Hepatic stellate cell (primary cell): ENCODE measurements around the gene KPNB1.

Experiments
- DNase-seq: peaks from one replicate; pipeline ENCODE4 v3.0.0; 2011; ENCODE audit warnings: low spot score

KPNB1 gene

DNA sequence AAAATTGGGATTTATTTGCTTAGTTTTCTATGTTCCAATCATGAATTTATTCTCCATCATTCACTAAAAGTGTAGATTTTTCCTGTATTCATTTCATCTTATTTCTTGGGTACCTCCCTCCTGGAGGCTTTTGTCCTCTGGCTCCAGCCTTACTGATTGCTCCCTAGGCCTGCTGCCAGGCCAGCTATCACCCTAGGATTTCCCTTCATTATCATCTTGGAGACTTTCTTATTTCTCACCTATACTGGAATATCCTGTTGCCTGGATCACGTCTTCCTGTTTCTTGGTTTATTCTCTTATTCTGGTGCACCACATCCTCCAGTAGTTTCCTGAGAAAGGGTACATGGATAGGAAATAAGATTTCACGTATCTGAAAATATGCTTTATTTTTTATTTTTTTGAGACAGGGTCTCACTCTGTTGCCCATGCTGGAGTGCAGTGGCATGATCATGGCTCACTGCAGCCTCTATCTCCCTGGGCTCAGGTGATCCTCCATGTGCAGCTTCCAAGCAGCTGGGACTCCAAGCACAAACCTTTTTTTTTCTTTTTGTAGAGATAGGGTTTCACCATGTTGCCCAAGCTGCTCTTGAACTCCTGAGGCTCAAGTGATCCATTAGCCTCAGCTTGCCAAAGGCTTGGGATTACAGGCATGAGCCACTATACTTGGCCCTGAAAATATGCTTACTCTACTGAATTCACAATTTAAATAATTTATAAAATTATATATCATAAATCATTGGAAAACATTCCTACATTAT is 13.3 kb upstream of the KPNB1 start:
- DNase-seq = no peak

GRCh38 chr17:47638903-47639302 is 10.8 kb upstream of the KPNB1 start:
- DNase-seq = no peak

GRCh38 chr17:47640076-47640475 is 9.6 kb upstream of the KPNB1 start:
- DNase-seq = no peak

- DNase-seq = no peak
These were observed 8.5 kb upstream of the KPNB1 start for GRCh38 chr17:47641202-47641601.

DNA sequence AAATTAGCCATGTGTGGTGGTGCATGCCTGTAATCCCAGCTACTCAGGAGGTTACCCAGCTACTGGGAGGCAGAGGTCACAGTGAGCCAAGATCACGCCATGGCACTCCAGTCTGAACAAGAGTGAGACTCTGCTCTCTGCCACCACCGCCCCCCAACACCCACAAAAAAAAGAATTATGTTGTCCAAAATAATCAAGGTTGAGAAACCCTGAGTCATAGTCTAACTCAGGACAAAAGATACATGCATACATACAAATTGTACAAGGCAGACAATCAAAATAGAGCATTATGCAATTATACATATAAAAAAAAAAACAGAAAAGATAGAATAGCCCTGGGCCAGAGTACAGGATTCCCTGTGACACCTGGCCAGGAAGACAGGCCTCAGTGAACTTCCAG is 6.6 kb upstream of the KPNB1 start:
- no peak for DNase-seq

DNA sequence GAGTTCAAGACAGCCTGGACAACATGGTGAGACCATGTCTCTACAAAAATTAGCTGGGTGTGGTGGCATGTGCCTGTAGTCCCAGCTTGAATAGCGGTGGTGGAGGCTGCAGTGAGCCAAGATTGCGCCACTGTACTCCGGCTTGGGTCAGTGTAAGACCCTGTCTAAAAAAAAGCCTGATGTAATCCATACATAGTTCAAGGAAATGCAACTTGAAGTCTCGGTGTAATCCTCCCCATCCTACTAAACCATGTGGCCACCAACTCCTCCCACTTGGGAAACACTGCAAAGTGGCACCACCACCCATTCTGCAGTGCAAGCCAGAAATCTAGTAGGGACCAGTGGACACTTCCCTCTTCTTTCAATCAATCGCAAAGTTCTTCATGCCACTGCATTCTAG is 5.4 kb upstream of the KPNB1 start:
- no peak for DNase-seq

GRCh38 chr17:47649972-47650524 is 329 bp downstream of the KPNB1 start:
- no peak for DNase-seq

DNA sequence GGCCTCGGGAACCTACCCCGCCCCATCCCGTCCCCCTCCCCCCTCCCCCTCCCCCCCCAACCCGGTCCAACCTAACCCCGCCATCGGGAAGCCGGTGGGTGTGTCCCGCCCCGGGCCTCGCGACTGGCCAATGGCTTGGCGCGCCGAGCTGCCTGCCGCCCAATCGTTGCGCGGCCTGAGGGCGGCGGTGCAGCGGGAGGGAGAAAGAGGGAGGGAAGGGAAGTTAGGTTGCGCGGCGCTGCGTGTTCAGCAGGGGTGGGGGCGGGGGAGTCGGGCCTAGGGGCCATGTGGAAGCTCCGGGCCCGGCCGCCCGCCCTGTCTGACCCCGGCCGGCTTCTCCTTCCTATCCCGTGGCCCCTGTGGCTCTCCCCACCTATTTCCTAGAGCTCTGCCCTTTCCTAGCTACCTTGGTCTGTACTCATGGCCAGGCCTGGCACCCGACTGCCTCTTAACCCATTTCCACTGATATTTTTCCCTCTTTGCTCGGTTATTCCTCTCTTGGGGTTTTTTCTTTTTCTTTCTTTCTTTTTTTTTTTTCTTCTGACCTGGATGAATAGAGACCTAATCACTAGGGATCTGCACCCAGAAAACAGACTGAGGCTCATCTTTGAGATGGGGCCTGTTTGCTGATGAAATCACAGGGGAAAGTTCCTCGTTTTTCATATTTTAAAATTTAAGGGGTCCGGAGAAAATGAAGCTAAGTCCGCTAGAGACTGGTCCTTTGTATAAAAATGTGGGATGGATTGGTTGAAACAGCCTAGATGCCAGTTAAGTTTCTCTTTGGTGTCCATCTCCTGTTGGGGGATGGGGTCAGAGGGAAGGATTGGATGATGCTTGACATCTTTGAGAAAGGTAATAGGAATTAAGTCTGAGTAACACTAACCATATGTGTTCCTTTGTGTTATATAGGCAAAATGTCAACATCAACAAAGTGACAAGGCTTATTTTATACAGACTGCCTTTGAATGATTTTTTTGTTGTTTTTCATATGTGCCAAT is 1.1 kb downstream of the KPNB1 start:
- peak; percentile 93 for DNase-seq

- no peak for DNase-seq
These were observed 2.0 kb downstream of the KPNB1 start for GRCh38 chr17:47651704-47652103.

DNA sequence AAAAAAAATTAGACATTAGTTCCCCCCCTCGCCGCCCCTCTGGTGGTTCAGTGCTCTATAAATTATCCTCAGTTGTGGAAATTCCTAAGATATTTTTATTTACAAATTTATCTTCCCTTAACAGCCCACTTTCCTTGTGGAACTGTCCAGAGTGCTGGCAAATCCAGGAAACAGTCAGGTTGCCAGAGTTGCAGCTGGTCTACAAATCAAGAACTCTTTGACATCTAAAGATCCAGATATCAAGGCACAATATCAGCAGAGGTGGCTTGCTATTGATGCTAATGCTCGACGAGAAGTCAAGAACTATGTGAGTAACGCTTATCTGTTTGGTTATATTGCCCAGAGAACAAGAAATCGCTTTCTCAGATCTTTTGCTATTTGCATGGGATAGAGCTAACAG is 2.9 kb downstream of the KPNB1 start:
- no peak for DNase-seq

DNA sequence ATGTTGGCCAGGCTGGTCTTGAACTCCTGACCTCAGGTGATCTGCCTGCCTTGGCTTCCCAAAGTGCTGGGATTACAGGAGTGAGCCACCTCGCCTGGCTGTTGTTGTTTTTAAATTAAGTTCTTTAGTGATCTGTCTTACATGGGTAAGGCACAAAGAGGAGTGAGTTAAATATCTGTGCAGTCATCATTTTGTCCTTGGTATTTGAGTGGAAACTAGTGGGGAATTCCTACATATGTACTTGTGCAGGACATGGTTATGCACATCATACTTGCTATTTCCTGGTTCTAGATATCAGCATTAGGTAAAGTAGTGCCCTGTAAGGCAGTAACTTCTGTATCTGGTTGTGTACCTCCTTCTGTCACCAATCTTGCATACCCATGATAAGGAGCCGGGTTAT is 3.7 kb downstream of the KPNB1 start:
- no peak for DNase-seq

GRCh38 chr17:47654991-47655390 is 5.3 kb downstream of the KPNB1 start:
- no peak for DNase-seq

GRCh38 chr17:47660064-47660492 is 10.4 kb downstream of the KPNB1 start:
- DNase-seq = no peak

- DNase-seq = no peak
These were observed 14.3 kb downstream of the KPNB1 start for GRCh38 chr17:47663912-47664623.

- DNase-seq = no peak
These were observed 14.9 kb downstream of the KPNB1 start for GRCh38 chr17:47664624-47664941.

- DNase-seq = no peak
These were observed 15.9 kb downstream of the KPNB1 start for GRCh38 chr17:47665655-47666054.

DNA sequence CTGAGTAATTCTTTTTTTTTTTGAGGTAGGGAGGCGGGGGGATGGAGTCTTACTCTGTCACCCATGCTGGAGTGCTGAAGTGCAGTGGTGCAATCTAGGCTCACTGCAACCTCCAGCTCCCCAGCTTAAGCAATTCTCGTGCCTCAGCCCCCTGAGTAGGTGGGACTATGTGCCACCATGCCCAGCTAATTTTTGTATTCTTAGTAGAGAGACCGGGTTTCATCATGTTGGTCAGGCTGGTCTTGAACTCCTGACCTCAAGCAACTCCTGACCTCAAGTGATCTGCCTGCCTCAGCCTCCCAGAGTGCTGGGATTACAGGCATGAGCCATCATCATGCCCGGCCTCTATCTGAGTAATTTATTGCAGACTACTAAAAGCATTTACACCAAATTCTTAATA is 19.4 kb downstream of the KPNB1 start:
- DNase-seq = no peak

DNA sequence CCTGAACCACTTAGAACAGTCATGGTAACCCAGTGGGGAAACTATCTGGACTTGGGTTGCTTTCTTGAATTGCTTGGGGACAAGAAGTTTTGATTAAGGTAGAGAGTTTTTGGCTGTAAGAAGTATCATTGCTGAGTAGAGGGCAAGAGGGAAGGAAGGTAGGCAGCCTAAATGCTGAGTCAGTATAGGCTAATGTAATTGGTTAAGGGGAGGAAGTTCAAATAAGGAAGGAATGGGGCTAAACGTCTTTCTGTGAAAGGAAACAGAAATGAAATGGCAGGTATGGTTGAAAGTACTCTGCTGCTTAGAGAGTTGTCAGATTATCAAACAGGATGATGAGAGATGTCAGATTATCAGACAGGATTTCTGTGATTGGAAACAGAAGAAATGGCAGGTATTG is 20.3 kb downstream of the KPNB1 start:
- no peak for DNase-seq

- no peak for DNase-seq
These were observed 24.8 kb downstream of the KPNB1 start for GRCh38 chr17:47674499-47674898.

DNA sequence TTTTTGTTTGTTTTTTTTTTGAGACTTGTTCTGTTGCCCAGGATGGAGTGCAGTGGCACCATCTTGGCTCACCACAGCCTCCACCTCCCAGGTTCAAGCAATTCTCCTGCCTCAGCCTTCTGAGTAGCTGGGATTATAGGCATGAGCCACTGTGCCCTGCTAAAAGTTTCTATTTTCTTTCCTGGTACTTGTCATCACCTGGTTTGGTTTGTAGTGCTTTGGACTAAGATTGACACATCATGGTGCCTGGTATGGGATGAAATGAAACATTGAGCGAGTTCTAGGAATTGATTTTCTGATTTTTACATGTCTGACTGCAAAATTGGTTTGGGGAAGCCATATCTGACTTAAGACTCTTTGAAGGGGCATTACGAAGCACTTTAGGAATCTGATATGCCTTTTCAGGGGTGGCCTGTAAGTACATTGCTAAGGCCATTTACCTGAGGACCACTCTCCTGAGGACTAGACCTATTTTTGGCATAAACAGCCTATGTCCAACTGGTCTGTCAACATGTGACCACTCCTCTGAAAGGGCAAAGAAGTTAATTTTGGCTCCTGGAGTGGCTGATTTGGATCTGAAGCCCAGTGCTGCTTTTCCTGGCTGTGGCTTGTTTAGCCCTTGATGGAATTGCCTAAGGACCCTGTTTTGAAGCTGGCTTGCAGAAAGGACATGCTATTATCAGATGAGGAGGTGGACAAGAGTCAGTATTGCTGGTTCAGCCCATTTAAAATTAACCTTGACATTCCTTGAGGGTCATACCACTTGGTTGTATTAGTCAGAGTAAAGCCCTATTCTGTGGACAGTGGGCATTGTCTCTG is 25.9 kb downstream of the KPNB1 start:
- no peak for DNase-seq

DNA sequence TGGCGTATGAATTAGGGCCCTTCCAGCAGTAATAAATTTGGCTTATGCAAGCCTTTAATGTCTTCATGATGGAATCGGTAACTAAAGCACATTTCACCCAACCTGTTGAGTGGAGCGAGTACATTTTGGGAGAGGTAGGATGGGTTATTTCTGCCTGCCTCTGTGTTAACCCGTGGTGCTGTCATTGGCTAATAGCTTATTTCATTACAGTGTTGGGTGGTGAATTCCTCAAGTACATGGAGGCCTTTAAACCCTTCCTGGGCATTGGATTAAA is 26.4 kb downstream of the KPNB1 start:
- no peak for DNase-seq
